Urinary bladder (tissue), 4 donors: ENCODE measurements around the gene CHMP2A. TPM values are rescaled to one million over a fixed set of nuclear protein-coding genes. Genes with fewer than 3 reads are reported as not detected.
"Not testable (repeated sequence)": the region's sequence is repeated elsewhere in the genome, so short reads cannot be mapped to it uniquely, and the experiment has no call there.

ENCODE experiments used
- DNase-seq: peaks from one replicate; pipeline ENCODE4 v3.0.0-alpha.2; 2015; ENCODE audit errors: extremely low spot score
- H3K27ac ChIP-seq: one replicate; pipeline ENCODE4 v1.5.1; 2013; ENCODE audit warnings: low read depth, mild to moderate bottlenecking, moderate library complexity
- H3K36me3 ChIP-seq: one replicate; pipeline ENCODE4 v1.6.1; 2013; ENCODE audit warnings: mild to moderate bottlenecking, moderate library complexity; ENCODE audit not compliant: insufficient read depth
- H3K4me1 ChIP-seq: one replicate; pipeline ENCODE4 v1.6.1; 2013; ENCODE audit warnings: mild to moderate bottlenecking, moderate library complexity; ENCODE audit not compliant: insufficient read depth
- H3K4me3 ChIP-seq: one replicate; pipeline ENCODE4 v1.5.1; 2013; ENCODE audit warnings: low read depth, low read length
- WGBS: extraction: QIAGEN DNeasy Blood & Tissue Kit; methylation state at CpG from one replicate; pipeline ENCODE4 v1.1.7; 2013; 5-methylcytosine and 5-hydroxymethylcytosine counted together
- polyA plus RNA-seq: library from polyadenylated mRNA; stranded (reverse); fragments of 200-250 nt; gene quantifications from one replicate; pipeline ENCODE4 v1.2.3, GENCODE V29; 2013
- total RNA-seq: library from RNA; depleted of rRNA; stranded (reverse); fragments of >200 nt; gene quantifications from one replicate; pipeline ENCODE4 v1.2.3, GENCODE V29; 2014
- donor health status: healthy with polysubstance abuse.
- donor health status: healthy.

The CHMP2A gene
- total RNA-seq: 38.4 TPM
- 212 TPM for polyA plus RNA-seq

DNA sequence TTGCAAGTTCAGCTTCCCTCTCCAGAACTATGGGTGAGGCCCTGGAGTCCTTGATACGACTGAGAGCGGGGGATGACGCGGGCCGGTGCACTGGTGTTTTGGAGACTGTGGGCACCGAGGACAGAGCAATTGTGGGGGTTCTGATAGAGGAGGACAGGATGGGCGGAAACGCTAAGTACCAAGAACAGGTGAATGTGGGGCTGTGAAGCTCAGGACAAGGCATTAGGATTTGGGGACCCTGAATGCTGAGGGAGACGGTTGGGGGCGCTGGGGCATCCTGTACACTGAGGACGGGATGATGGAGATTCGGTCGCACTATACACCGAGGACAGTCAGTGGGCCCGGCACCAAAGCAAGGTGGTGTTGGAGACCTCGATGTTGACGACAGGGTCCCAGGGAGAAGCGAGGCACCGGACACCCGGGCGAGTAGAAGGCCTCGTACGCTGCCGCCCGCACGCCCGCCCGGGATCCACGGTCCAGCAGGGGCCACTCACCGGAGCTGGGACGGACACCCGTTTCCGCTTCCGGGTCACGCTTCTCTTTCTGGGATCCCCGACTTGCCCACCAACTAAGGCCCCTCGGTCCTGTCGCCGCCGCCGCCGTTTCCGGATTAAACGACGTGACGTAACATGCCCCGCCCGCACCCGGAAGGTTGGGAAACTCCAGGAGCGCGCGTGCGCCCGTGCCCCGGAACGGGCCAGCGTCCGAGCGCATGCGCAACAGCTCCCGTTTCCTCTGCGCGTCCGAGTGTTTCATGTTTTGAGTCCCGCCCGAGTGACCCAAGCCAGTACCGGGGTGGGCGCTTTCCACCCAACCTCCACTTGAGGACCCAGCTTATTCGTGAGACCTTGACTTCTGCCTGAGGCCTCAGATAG, at the start of gene CHMP2A:
Gene CHMP2A (minus strand): TSS at position 612 of the 875 bp plus-strand sequence. CDS start 893 bp downstream, outside the sequence.
- WGBS: under 1% methylated on average over 69 of the region's 69 CpGs
- no peaks in the 10 kb centered on the region for H3K4me1 ChIP-seq
- no peaks in the 10 kb centered on the region for H3K36me3 ChIP-seq

GRCh38 chr19:58586133-58586765, 31.3 kb upstream of the CHMP2A start:
- Histone ChIP-seq H3K4me1 (no peaks in the 10 kb centered on the region), H3K36me3 (no peaks in the 10 kb centered on the region), H3K4me3 (no peak overlapping the region), H3K27ac (no peak overlapping the region)
- DNase-seq: no peak
- 93% methylated on average over 4 of the region's 4 CpGs for WGBS

More for the DNA sequence above, at the start of gene CHMP2A:
- peak within 1 kb of the TSS; percentile 88 for H3K27ac ChIP-seq
- DNase-seq: peak; percentile 91
- peak within 1 kb of the TSS; percentile 48 for H3K4me3 ChIP-seq

- 76% methylated on average over 6 of the region's 6 CpGs for WGBS
- Histone ChIP-seq H3K36me3 (no peaks in the 10 kb centered on the region), H3K27ac (no peak overlapping the region), H3K4me1 (no peaks in the 10 kb centered on the region), H3K4me3 (no peak overlapping the region)
- DNase-seq: no peak
Measured at GRCh38 chr19:58585442-58586132, 30.7 kb upstream of the CHMP2A start.

- no peaks in the 10 kb centered on the region for H3K4me1 ChIP-seq
- no peak for DNase-seq
- no peak overlapping the region for H3K4me3 ChIP-seq
- H3K36me3 ChIP-seq: no peaks in the 10 kb centered on the region
- no peak overlapping the region for H3K27ac ChIP-seq
- 86% methylated on average over 8 of the region's 9 CpGs for WGBS
Measured at GRCh38 chr19:58584498-58585441, 29.9 kb upstream of the CHMP2A start.

GRCh38 chr19:58582985-58583384, 28.1 kb upstream of the CHMP2A start:
- WGBS: 95% methylated on average over 6 of the region's 6 CpGs
- Histone ChIP-seq H3K4me1 (no peaks in the 10 kb centered on the region), H3K4me3 (no peak overlapping the region), H3K27ac (no peak overlapping the region), H3K36me3 (no peaks in the 10 kb centered on the region)
- DNase-seq: no peak

DNA sequence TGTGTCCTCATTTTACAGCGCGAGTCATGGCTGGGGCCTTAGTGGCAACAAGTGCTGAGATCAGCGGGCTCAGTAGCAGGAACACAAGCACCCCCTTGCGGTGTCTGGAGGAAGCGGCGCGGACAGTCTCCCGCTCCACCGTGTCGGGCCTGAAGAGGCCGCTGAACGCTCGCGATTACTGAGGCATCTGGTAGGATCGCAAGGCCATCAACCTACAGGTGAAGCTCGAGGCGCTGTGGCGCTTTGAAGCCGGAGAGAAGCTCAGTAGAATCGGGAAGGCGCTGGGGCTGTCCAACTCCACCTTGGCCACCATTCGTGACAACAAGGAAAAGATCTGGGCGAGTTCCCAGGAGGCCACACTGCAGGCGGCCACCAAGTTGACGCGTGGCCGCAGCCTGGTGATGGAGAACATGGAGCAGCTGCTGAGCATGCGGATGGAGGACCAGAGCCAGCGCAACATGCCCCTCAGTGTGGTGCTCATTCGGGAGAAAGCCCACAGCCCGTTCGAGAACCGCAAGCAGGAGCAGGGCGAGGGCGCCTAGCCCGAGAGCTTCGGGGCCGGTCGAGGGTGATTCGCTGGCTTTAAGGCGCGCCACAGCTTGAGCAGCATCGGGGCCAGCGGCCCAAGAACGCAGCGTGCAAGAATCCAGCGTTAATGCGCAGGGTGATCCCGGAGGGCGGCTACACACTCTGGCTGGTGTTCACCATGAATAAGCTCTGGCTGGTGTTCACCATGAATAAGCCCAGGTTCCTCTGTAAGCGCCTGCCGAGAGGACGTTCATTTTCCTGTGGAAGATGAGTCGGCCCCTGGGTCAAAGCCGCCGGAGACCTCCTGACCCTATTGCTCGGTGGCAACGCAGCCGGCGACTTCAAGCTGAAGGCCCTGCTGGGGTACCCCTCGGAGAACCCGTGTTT, 26.6 kb upstream of the CHMP2A start:
- no peak overlapping the region for H3K27ac ChIP-seq
- peak; percentile 45 for DNase-seq
- 67% methylated on average over 62 of the region's 62 CpGs for WGBS
- no peaks in the 10 kb centered on the region for H3K4me1 ChIP-seq
- no peaks in the 10 kb centered on the region for H3K36me3 ChIP-seq
- H3K4me3 ChIP-seq: no peak overlapping the region

- DNase-seq: no peak
- WGBS: 88% methylated on average over 8 of the region's 8 CpGs
- Histone ChIP-seq H3K27ac (no peak overlapping the region), H3K36me3 (no peaks in the 10 kb centered on the region), H3K4me1 (no peaks in the 10 kb centered on the region), H3K4me3 (no peak overlapping the region)
Measured at GRCh38 chr19:58579473-58580142, 24.7 kb upstream of the CHMP2A start.

GRCh38 chr19:58578012-58578925, 23.4 kb upstream of the CHMP2A start:
- Histone ChIP-seq H3K4me1 (no peaks in the 10 kb centered on the region), H3K36me3 (no peaks in the 10 kb centered on the region), H3K4me3 (no peak overlapping the region), H3K27ac (no peak overlapping the region)
- 87% methylated on average over 11 of the region's 11 CpGs for WGBS
- DNase-seq: no peak

GRCh38 chr19:58577581-58577980, 22.7 kb upstream of the CHMP2A start:
- DNase-seq: not testable (repeated sequence)

GRCh38 chr19:58575183-58576041, 20.5 kb upstream of the CHMP2A start:
- Histone ChIP-seq H3K4me1 (no peaks in the 10 kb centered on the region), H3K27ac (peak overlapping the region; percentile 81), H3K36me3 (no peaks in the 10 kb centered on the region), H3K4me3 (peak overlapping the region; percentile 59)
- WGBS: under 1% methylated on average over 66 of the region's 66 CpGs
- peak; percentile 82 for DNase-seq

More at GRCh38 chr19:58577581-58577980, 22.7 kb upstream of the CHMP2A start:
- WGBS: 92% methylated on average over 2 of the region's 2 CpGs
- not testable (repeated sequence) for H3K4me1 ChIP-seq, H3K36me3 ChIP-seq, H3K4me3 ChIP-seq, H3K27ac ChIP-seq
